EH (cell line): ENCODE data around the gene IER5L.
"Not testable (repeated sequence)": the region's sequence is repeated elsewhere in the genome, so short reads cannot be mapped to it uniquely, and the experiment has no call there.

Experiments used
- DNase-seq: peaks from one replicate; pipeline ENCODE4 v3.0.0-alpha.2; 2015; ENCODE audit warnings: low read depth

Gene IER5L

DNA sequence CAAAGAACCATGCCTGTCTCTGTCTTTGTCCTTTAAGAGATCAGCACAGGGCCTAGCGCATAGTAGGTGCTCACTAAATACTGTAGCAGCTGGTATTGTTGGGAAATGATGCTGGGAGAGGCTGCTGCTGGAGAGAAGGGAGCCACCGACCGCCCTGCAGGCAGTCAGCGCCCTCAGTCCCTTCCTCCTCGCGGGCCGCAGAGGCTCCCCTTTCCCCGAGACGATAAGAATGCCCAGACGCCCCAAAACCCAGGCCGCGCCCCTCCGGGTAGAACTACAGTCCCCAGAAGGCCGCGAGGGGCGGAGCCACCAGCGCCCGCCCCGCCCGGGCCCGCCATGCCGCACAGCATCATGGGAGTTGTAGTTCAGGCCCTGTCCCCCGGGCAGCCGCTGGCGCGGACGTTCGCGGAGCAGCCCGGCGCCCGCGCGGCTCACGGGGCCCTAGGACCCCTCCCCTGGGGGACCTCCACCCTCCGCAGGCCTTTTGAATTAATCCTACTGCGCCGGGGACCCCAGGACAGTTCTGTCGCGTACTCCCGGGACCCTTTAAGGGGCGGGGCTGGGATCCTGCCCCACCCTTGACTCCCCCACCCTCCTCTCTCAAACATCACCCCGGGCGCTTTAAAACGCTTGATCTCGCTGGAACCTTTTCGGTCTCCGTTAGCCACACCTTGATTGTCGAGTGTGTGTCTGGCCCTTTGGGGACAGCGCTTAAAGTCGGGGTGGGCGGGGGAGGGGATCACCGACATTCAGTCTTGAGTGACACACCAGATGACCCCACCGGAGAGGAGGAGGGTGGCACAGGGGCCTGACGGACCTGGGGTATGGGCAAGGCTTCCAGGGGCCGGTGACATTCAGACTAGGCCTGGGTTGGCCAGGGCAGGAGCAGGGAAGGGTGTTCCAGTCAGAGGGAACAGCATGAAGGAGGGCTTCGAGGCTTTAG is 24.8 kb upstream of the IER5L start:
- peak; percentile 78 for DNase-seq

DNA sequence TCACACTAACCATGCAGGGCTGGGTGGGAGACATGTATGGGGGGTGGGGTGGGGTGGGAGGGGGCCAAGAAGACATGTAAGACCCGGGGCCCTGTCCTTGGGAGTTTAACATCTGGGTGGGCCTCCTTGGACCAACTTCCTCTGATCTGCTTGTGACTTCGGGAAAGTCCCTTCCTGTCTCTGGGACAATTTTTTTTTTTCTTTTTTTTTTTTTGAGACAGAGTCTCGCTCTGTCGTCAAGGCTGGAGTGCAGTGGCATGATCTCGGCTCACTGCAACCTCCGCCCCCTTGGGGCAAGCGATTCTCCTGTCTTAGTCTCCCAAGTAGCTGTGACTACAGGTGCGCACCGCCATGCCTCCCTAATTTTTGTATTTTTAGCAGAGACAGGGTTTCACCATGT is 23.8 kb upstream of the IER5L start:
- DNase-seq = no peak

DNA sequence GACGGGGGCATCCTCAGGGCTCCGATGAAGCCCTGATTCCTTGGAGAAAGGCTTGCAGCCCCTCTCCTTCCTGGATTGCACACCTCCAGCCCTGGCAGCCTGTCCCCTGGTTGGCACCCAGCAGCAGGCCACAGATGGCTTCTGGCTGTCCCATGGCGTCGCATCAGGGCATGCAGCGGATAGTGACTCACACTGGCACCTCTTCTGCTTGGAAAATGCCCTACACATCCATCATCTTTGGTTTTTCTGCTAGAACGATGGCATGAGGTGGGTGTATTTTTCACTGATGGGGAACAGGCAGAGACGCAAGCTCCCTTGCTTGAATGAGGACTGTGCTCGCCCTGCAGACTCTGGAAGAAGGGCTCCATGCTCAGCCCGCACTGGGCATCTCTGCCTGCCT is 23.2 kb upstream of the IER5L start:
- no peak for DNase-seq

DNA sequence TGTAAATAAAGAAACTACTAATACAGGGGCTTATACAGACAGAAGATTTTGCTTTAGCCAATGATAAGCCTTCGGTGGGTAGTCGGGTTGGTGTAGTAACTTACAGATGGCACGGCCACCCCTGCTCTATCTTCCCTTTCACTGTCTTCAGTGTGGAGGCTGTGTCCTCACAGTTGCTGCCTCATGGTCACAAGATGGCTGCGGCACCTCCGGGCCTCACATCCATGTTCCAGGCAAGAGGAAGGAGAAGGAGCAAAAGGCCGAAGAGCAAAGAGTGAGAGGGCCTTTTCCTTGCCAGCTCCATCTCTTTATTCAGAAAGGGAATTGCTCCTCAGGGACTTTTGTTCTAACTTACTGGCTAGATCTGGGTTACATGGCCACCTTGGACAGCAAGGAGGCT is 22.2 kb upstream of the IER5L start:
- DNase-seq = no peak

DNA sequence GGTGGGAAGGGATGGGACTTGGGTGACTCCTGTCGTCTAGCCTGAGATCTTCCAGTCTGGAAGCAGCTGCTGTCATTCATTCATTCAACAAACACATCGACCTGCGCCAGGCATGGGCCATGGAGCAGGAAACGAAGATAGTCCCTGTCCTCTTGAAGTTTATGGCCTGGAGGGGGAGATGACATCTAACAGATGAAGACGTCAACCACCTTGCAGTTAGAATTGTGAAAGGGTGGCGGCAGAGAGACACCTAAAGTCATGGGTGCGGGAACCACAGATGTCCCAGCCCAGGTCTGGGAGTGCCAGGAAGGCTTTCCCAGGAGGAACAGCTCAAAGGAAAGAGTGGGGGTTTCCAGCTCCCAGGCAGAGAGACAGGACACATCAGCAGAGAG is 21.0 kb upstream of the IER5L start:
- DNase-seq = no peak

DNA sequence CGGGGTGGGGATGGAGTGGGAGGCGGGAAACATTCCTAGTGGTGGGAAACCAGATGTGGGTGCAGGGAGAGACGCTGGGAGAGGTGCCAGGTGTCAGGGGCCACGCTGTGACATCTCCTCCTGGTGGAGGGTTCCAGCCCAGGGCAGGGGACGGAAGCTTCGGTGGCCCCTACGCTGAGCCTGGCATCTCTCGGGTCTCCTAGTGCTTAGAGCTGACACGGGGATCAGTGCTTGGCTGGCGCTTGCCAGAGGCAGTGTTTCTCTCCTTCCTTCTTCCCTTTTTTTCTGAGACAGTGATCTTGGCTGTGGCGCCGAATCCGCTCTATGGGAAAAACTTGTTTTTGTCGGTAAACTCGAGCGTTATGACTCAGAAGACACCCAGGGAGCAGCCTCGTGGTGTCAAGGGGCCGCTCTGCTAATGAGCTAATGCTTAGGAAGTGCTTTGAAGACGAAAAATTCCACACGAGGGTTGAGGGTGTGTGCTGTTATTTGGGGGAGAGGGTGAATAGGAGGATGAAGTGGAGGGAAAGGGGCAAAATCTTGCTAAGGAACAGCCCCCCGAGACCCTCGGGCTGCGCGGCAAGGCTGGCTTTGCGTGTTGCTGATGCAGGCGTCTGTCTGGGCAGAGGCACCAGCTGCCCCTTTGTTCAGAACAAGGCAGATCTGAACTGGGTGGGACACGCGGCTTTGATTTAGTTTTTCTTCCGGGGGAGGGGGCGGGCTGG is 20.4 kb upstream of the IER5L start:
- DNase-seq = peak; percentile 91

DNA sequence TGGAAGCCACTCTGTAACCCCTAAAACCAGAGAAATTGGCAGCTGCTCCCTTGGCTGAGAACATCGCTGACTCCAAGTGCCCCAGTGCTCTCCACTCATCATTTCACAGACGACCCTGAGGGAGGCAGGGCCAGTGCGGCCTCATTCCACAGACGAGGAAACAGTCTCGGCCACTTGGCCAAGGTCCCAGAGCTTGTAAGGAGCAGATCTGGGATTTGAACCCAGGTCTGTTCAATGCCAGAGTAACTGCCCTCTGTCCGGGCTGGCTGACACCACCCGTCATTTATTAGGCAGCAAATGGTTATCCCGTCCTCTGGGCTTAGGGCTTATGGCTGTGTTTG is 19.9 kb upstream of the IER5L start:
- DNase-seq = no peak

DNA sequence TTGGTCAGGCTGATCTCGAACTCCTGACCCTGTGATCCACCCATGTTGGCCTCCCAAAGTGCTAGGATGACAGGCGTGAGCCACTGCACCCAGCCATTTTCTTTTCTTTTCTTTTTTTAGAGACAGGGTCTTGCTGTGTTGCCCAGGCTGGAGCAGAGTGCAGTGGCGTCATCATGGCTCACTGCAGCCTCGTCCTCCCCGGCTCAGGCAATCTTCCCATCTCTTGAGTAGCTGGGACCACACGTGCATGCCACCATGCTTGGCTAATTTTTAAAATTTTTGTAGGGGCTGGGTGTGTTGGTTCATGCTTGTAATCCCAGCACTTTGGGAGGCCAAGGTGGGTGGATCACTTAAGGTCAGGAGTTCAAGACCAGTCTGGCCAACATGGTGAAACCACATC is 19.0 kb upstream of the IER5L start:
- not testable (repeated sequence) for DNase-seq

DNA sequence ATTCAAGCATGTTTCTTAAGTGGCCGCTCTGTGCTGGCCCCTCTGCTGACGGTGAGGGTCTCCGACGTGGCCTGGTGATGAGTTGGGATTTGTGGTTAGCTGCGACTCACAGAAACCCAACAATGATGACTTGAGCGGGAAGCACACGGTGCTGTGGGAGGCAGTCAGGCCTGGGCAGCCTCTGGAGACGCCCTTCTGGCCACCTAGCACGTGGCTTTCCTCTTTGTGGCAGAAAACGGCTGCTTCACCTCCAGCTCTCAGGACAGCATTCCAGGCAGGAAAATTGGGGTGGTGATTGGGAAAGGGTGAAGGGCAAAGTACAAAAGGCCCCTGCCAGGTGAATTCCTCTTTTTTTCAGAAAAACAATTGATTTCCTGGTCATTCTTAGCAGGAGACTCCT is 17.5 kb upstream of the IER5L start:
- no peak for DNase-seq

DNA sequence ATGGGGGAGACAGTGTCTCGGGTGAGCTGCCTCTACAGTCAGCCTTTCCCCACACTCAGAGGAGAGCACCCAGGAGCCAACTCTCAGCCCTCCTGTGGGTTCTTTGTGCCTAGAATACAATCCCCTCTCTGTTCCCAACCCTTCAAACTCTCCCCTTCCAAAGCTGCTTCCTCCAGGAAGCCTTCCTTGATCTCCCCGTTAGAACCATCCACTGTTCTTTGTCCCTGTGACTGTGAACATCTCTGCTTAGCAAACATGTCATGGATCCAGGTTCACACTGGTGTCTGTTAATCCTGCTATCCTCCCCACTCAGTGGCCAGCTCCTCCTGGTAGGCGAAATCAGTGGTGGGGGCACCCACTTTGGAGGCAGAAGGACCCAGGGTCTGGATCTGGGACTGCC is 16.2 kb upstream of the IER5L start:
- no peak for DNase-seq

DNA sequence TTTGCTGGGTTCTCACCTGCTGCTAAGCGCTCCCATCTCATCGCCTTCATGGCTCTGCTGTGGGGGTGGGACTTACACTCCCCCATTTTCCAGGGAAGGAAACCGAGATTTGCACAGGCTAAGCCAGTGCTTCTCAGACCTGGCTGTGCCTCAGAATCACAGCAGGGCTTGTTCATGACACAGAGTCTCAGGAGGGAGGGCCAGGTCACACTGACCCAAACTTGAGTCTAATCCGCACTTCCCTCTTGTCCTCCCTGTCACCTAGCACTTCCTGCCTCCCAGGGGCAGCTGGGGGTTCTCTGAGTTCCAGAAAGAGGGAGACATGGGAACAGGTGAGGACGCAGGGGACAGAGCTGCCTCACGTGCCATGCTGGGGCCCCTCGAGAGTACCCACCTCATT is 15.6 kb upstream of the IER5L start:
- DNase-seq = no peak

DNA sequence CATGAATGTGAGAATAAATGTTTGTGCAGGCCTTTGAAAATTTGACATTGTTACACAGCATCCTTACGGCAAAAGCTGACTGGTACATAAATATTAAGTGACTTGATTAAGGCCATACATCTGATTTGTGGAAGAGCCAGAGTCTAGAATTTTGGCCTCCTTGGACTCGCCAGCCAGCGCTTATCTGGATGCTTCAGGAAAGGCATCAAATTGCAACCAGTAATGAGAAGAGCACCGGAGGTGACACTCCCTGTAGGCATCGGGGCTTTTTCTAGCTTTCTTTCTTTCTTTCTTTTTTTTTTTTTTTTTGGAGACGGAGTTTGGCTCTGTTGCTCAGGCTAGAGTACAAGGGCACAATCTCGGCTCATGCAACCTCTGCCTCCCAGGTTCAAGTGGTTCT is 13.2 kb upstream of the IER5L start:
- no peak for DNase-seq

DNA sequence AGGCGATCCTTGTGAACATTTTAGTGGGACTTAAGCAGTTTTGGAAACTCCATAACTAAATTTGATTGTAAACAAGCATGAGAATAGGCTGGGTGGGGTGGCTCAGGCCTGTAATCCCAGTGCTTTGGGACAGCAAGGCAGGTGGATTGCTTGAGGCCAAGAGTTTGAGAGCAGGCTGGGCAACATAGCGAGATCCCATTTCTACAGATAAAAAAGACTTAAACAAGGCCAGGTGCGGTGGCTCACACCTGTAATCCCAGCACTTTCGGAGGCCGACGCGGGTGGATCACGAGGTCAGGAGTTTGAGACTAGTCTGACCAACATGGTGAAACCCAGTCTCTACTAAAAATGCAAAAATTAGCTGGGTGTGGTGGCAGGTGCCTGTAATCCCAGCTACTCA is 11.9 kb upstream of the IER5L start:
- not testable (repeated sequence) for DNase-seq

DNA sequence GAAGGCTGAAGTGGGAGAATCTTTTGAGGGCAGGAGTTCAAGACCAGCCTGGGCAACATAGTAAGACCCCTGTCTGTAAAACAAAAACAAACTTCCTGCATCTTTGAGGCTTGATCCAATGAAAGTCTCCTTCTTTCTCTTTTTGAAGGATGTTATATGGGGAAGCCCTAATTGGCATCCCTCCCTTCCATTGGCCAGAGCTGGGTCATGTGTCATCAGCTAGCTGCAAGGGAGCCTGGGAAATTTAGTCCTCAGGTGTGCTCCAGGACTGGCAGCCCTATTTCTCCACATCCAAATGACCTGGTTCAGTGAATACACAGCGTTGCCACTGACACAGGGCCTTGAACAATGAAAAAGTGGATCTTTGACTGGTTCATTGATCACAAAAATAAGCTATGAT is 9.0 kb upstream of the IER5L start:
- DNase-seq = no peak

DNA sequence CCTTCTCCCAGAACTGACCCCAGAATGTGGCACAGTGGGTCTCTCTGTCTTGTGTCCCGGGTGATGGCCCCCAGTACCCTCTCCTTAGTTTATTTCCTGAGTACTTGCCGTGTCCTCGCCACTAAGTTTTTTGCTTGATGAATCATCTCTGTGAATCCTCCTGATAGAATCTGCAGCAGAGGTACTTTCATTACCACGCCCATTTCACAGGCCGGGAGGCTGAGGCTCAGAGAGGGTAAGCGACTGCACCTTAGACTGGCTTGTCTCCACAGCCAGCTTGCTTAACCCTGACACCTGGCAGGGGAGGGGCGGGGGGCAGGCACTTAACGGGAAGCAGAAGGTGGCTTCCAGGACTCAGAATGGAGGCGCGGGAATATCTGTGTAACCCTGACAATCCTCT is 7.9 kb upstream of the IER5L start:
- DNase-seq = peak; percentile 54

DNA sequence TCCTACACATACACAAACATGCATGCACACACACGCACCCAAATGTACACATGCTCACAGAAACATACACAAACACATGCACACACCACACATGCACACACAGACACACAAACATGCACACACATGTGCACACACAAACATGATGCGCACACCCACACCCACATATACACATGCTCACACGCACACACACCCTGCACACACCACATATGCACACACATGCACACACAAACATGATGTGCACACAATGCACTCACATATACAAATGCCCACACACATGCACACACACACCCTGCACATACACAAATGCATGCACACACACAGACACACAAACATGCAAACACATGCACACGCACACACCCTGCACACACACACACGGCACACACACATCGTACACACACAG is 7.3 kb upstream of the IER5L start:
- no peak for DNase-seq

DNA sequence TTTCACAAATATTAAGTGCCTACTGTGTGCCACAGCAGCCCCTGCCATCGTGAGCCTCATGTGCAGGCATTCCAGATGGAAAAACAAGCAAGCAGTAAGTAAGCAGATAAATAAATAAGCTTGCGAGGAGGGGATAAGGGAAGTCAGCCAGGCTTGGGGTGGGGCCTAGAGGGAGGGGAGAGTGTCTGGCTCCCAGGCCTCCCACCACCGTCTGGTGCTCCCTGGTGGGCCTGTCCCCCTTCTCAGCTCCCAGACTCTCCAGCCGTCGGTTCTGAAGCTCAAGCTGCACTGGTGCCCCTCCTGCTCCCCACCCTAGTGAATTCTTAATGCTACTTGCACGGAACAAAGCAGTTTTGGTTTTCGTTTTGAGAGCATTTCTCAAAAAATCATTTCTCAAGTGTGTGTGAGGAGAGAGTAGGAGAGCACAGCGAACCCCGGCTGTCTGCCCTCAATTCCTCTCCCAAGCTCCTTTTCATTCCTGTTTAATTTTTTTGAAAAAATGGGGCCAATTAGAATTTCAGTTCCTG is 6.6 kb upstream of the IER5L start:
- no peak for DNase-seq

DNA sequence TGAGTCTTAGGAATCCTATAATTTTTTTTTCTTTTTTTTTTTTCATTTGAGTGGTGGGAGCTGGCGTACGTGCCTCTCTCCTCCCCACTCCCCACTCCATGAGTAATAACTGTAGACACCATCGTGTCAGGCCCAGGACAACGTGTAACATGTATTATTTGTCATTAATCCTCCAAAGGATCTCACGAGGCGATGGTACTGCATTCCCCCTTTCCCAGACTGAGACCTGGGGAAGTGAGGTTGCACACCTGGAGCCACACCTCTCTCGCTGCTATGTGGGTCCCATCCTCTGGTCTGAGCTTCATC is 6.1 kb upstream of the IER5L start:
- DNase-seq = no peak

DNA sequence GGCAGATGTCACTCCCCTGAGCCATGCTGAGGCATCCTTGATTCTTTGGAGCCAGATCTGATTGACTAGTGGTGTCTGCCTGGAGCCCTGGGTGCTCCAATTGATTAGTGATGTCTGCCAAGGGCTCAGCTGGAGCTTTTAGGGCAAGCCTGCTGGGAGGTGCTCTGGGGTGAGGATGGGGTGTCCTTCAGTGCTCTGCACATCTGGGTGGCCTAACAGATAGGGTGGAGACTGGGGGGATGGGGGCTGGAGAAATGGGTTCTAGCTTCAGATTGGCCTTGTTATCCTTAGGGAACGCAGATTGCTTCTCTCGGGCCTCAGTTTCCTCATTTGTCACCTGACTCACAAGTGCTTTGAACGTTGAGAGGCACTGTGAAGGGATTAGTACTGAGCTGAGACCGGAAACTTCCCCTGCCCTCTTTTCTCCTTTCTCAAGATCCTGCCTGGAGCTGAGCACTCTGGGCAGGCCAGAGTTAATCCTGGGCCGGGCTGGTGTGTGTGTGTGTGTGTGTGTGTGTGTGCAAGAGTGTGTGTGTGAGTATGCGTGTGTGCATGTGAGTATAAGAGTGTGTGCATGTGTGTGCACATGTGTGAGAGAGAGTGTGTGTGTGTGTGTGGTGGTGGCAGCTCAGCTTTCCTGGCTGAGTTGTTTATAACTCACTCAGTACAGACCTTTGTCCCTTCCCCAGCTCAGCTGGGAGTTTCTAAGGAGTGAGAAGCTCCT is 5.6 kb upstream of the IER5L start:
- peak; percentile 23 for DNase-seq

DNA sequence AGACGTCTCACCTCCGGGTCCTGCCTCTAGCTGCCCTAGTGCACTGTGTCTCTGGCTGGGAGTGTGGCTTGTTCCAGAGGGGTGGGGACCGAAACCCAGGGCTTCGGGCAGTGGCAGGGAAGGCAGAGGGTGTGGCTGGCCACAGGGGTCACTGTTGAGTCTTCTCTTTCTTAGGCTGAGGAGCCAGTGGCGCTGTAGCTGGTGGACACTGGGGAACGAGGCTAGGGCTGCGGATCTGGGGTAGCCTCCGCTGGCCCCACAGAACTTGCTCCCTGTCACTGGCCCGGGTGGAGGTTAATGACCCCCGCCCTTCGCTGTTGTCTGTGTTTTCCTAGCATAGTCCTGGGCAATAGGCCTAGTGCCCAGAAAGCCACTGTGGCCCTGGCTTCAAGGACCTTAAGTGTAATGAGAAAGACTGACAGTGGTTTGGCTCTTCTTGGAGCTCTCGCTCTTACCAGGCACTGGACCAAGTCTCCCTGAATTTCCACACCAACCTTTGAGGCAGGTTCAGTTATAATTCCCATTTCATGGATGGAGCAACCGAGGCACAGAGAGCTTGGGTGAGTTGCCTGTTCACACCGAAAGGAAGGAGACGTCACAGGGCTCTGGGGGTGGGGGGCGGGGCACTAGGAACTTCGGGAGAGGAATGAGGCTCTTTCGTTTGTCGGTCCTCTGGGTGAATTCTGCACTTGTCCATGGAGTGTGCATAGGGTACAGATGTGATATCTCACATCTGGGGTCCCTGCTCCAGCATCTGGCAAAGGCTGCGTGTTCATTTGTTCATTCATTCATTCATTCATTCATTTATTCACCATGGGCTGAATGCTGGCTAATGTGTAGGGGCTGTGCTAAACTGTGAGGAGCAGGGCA is 4.8 kb upstream of the IER5L start:
- DNase-seq = peak; percentile 47

DNA sequence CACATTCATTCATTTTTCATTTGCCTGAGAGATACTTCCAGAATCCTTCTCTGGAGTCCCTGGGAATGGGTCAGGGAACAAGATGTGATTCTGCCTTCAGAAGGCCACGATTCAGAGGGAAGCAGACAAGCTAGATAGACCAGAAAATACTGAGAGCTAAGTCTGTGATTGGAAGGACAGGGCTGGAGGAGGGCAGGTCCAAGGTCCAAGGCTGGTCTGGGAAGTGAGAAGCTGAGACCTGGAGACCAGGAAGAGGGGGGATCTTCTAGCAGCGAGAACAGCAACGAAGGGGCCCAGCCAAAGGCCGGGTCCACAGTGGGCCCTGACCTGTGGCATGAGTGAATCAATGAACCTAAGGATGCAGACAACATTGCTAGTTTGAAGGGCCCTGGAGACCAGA is 4.1 kb upstream of the IER5L start:
- no peak for DNase-seq

DNA sequence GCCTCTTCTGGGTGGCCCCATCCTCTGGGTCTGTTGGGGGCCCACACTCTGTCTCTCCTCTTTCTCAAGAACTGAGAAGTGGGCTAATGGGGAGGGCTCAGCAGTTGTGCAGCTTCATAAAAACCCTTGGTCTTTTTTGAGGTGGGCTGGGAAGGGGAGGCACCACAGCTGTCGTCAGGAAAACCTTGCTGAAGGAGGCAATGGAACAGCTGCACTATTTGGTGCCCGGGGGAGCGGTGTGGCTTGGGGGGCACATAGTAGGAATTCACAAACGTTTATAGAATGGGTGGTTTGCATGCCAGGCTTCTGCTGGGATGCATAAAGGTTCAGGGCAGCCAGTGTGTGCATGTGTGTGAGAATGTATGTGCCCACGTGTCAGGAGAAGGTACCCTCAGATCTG is 3.2 kb upstream of the IER5L start:
- no peak for DNase-seq
